HG03196 (cell line): ENCODE data around the gene IL1B.

Source experiments
- ATAC-seq: cut with Tn5 transposase; IDR thresholded peaks from one replicate; pipeline ENCODE4 v1.9.1; 2021; ENCODE audit not compliant: unreplicated experiment

The IL1B gene

GRCh38 chr2:112829961-112830681 is 6.5 kb downstream of the IL1B start:
- ATAC-seq, result no peak

GRCh38 chr2:112829101-112829960 is 7.2 kb downstream of the IL1B start:
- no peak for ATAC-seq

GRCh38 chr2:112828251-112828691 is 8.3 kb downstream of the IL1B start:
- no peak for ATAC-seq

GRCh38 chr2:112827604-112828185 is 8.9 kb downstream of the IL1B start:
- no peak for ATAC-seq

- ATAC-seq, result no peak
Observed at GRCh38 chr2:112827009-112827408, 9.6 kb downstream of the IL1B start.

- no peak for ATAC-seq
Observed at GRCh38 chr2:112825706-112826105, 10.9 kb downstream of the IL1B start.

- no peak for ATAC-seq
Observed at GRCh38 chr2:112824694-112825085, 11.9 kb downstream of the IL1B start.

- no peak for ATAC-seq
Observed at GRCh38 chr2:112821682-112822081, 14.9 kb downstream of the IL1B start.

- peak; percentile 70 for ATAC-seq
Observed at GRCh38 chr2:112821142-112821541, 15.4 kb downstream of the IL1B start.

- no peak for ATAC-seq
Observed at GRCh38 chr2:112820343-112820742, 16.2 kb downstream of the IL1B start.

GRCh38 chr2:112819081-112819480 is 17.5 kb downstream of the IL1B start:
- ATAC-seq, result no peak

GRCh38 chr2:112818094-112818902 is 18.3 kb downstream of the IL1B start:
- ATAC-seq, result no peak

- ATAC-seq, result no peak
Observed at GRCh38 chr2:112817082-112817689, 19.4 kb downstream of the IL1B start.

- no peak for ATAC-seq
Observed at GRCh38 chr2:112814278-112814677, 22.3 kb downstream of the IL1B start.

- ATAC-seq, result no peak
Observed at GRCh38 chr2:112813280-112813966, 23.2 kb downstream of the IL1B start.

GRCh38 chr2:112812318-112813267 is 24.0 kb downstream of the IL1B start:
- no peak for ATAC-seq

GRCh38 chr2:112811841-112812306 is 24.7 kb downstream of the IL1B start:
- no peak for ATAC-seq

GRCh38 chr2:112811276-112811831 is 25.2 kb downstream of the IL1B start:
- no peak for ATAC-seq
